ENCODE measurements around the gene BRD7.

Gene BRD7

DNA sequence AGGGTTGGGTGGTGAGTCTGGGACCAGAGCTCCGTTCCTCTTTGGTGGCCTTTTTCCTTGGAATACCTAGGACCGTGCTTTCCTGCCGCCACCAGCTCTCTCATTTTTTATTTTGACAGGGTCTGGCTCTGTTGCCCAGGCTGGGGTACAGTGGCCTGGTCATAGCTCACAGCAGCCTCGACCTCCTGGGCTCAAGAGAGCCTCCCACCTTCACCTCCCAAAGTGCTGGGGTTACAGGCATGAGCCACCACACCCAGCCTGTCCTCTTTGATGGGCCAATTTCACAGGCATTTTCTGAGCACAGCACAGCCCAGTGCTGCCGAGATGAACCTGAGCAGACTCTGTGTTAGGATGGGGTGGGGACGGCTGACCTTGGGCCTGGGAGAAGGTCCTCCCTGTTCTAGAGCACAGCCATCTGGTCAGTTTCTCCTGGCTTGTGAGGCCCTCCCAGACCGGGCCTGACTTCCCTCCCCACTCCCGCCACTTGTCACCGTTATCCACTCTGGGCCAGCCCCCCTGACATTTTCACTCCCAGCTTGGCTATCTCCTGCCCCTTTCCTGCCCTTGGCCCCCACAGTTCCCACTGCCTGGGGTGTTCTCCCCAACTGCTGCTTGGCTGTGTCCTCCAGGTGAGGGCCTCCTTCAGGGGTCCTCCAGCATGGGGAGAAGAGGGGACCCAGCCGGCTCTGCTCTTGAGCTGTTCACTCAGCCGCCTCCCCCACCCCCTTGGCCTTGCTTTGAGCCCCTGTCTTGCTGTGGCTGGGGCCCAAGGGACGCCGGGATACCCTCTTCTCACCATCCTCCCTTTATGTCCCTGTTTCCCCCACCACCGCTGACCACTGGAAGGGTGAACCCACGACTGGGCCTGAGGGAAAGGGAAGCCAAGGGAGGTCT is 97.4 kb downstream of the BRD7 start:
- no peak overlapping the region for H3K4me3 ChIP-seq (ENCODE audit: low read length)
- DNase-seq (ENCODE audit: low read depth), result no peak
- TF ChIP-seq, protein P1, sequence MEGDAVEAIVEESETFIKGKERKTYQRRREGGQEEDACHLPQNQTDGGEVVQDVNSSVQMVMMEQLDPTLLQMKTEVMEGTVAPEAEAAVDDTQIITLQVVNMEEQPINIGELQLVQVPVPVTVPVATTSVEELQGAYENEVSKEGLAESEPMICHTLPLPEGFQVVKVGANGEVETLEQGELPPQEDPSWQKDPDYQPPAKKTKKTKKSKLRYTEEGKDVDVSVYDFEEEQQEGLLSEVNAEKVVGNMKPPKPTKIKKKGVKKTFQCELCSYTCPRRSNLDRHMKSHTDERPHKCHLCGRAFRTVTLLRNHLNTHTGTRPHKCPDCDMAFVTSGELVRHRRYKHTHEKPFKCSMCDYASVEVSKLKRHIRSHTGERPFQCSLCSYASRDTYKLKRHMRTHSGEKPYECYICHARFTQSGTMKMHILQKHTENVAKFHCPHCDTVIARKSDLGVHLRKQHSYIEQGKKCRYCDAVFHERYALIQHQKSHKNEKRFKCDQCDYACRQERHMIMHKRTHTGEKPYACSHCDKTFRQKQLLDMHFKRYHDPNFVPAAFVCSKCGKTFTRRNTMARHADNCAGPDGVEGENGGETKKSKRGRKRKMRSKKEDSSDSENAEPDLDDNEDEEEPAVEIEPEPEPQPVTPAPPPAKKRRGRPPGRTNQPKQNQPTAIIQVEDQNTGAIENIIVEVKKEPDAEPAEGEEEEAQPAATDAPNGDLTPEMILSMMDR (conservative IDR thresholded peaks at IDR 0.05; ENCODE audit: low read depth, low read length), result no peak

DNA sequence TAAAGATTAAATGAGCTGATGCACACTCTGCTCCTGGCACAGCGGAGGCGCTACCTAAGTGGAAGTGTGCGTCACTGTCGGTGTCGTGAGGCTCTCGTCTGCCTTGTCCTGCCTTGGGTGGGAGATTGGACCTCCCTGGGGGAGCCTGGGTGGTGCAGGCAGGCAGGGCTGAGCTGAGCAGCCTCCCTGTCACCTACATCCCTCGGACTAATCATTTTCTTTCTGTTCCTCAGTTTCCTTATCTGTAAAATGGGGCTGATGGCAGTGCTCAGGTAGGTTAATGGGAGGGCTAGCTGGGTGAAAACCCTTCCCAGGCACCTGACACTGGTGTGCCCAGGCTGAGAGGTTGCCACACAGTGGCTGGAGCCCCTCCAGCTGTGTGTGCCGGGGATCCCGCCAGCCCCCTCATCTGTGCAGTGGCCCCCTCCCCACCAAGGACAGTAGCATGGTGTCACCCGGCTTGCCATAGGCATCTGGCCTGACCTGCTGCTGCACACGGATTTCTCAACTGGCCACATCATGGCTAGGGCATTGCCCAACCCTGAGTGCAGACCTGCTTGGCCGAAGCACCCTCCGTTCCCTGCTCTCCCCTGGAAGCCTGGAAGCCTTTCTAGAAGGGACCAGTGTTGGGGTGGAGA is 98.2 kb downstream of the BRD7 start:
- no peak overlapping the region for H3K4me3 ChIP-seq (ENCODE audit: low read length)
- DNase-seq (ENCODE audit: low read depth), result no peak
- TF ChIP-seq, protein P1 (conservative IDR thresholded peaks at IDR 0.05; ENCODE audit: low read depth, low read length), result no peak

DNA sequence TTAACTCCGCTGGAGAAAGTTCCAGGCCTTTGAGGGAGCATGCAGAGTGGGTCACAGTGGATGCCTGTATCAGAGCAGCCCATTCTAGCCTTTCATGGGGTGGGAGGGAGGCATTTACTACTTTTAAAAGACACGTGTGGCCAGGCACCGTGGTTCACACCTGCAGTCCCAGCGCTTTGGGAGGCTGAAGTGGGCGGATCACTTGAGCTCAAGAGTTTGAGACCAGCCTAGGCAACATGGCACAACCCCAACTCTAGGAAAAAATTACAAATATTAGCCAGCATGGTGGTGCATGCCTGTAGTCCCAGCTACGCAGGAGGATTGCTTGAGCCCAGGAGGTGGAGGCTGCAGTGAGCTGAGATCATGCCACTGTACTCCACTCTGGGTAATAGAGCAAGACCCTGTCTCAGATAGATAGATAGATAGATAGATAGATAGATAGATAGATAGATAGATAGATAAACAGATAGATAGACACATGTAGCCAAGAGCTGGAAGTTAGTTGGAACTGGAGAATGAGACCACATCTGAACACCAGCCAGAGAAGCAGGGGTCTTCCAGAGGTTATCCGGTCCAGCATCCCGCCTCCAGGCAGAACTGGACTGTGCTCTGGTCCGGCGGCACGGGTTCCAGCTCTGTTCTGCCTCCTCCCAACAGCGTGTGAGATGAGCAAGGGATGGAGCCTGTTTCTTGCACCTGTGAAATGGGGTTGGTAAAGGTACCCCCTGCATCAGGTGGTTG is 98.8 kb downstream of the BRD7 start:
- TF ChIP-seq, protein P1 (conservative IDR thresholded peaks at IDR 0.05; ENCODE audit: low read depth, low read length), result no peak
- DNase-seq (ENCODE audit: low read depth), result no peak
- H3K4me3 ChIP-seq (ENCODE audit: low read length), result no peak overlapping the region

DNA sequence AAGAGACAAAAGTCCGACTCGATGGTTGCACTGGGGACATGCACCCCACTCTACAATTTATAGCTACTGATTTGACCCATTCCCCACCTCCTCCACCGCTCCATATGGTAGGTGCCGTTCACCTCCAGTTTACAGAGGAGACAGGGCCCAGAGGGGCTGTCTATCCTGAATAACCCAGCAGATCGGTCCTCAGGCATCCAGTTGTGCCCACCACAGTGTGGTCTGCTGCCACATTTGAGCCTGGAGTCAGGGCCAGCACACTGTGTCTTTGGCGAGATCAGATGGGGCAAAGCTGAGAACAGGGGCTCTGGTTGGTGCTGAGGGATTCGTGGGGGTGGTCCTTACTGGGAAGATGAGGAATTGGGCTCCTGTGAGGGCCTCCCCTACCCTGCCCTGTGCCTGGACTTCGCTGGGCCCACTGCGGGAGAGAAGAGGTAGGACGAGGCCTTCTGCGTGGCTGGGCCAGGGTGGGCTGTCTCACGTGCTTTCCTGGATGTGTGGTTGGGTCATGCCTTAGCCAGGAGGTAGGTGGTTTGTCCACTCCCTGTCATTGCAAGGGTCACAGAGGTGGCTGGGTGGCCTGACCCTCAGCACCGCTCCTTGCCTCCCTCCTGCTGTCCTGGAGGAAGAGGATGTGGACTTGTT is 99.6 kb downstream of the BRD7 start:
- no peak for DNase-seq (ENCODE audit: low read depth)
- H3K4me3 ChIP-seq (ENCODE audit: low read length), result no peak overlapping the region
- TF ChIP-seq, protein P1 (conservative IDR thresholded peaks at IDR 0.05; ENCODE audit: low read depth, low read length), result no peak

DNA sequence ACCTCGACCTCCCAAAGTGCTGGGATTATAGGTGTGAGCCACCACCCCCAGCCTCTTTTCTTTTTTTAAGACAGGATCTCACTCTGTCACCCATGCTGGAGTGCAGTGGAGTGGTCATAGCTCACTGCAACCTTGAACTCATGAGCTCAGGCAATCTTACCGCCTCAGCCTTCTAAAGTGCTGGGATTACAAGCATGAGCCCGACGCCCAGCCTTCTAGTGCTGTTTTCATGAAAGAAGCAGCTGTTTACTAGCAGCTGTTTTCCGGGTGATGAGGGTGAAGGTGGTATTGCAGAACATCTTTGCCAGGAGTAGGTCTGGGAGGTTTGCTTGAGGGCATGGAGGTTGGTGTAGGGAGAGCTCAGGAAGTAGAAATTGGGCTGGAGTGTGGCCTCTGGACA is 100.4 kb downstream of the BRD7 start:
- TF ChIP-seq, protein P1 (conservative IDR thresholded peaks at IDR 0.05; ENCODE audit: low read depth, low read length), result no peak
- H3K4me3 ChIP-seq (ENCODE audit: low read length), result no peak overlapping the region
- DNase-seq (ENCODE audit: low read depth), result no peak

DNA sequence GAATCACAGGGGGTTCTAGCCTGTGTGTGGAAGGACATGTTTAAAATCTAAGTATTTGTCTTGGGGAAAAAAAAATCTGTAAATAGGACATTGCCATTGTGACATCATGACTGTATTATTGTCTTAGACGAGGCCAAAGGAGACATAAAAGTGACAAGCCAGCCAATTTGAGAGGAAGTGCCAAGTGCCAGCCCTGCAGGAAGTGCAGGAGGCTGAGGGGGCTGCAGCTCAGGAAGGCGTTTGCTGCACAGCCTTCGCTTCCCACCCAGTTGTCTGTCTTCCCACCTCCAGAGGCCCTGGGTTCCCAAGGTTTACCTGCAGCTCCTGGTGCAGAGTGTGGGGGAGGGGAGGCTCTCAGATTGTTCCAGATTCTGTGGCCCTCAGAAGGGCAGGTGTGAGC is 101.1 kb downstream of the BRD7 start:
- no peak for DNase-seq (ENCODE audit: low read depth)
- no peak overlapping the region for H3K4me3 ChIP-seq (ENCODE audit: low read length)
- TF ChIP-seq, protein P1 (conservative IDR thresholded peaks at IDR 0.05; ENCODE audit: low read depth, low read length), result no peak

Data from retinal pigment epithelial cell (primary cell).